ENCODE measurements around the gene LMTK2.
"Not testable (repeated sequence)": the region's sequence is repeated elsewhere in the genome, so short reads cannot be mapped to it uniquely, and the experiment has no call there.

Gene LMTK2

GRCh38 chr7:98120559-98120958 lies 13.9 kb downstream of the LMTK2 start:
- Histone ChIP-seq H3K36me3 (ENCODE audit: low read depth) (no peaks in the 10 kb centered on the region), H3K4me1 (ENCODE audit: insufficient read depth, poor library complexity, severe bottlenecking) (peaks cover 36% of the 10 kb centered on the region), H3K9me3 (ENCODE audit: severe bottlenecking) (no peaks in the 10 kb centered on the region), H3K27ac (ENCODE audit: poor library complexity, severe bottlenecking) (peak overlapping the region; percentile 66), H3K4me3 (ENCODE audit: severe bottlenecking) (no peak overlapping the region), H3K27me3 (ENCODE audit: insufficient read depth, poor library complexity, severe bottlenecking) (no peaks in the 10 kb centered on the region)
- ATAC-seq (ENCODE audit: low read depth) (no peak), DNase-seq (ENCODE audit: low spot score) (no peak)
- TF ChIP-seq CTCF (IDR thresholded peaks at IDR 0.05; ENCODE audit: poor library complexity, severe bottlenecking) = no peak

- H3K4me1 ChIP-seq (ENCODE audit: insufficient read depth, poor library complexity, severe bottlenecking) = peaks cover 36% of the 10 kb centered on the region
- not testable (repeated sequence) for H3K27me3 ChIP-seq (ENCODE audit: insufficient read depth, poor library complexity, severe bottlenecking); H3K9me3 ChIP-seq (ENCODE audit: severe bottlenecking); H3K4me3 ChIP-seq (ENCODE audit: severe bottlenecking); ATAC-seq (ENCODE audit: low read depth); H3K27ac ChIP-seq (ENCODE audit: poor library complexity, severe bottlenecking); DNase-seq (ENCODE audit: low spot score); H3K36me3 ChIP-seq (ENCODE audit: low read depth)
Observed at GRCh38 chr7:98121388-98121787, 14.7 kb downstream of the LMTK2 start.

DNA sequence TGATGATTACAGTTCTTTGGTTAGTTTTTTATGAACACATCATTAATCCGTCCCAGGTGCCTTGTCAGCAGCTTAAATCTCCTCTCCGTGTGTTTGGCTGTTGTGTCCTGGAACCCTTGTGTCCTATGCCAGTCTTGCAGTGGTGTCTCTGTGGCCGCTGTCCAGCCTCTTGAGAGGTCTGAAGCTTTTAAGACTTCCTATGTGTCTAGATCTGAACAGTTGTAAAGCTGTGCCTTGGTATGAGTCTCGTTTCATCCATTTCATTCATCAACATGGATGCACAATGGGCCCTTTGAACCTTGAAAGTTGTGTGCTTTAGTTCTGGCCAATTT lies 16.7 kb downstream of the LMTK2 start:
- no peak overlapping the region for H3K4me3 ChIP-seq (ENCODE audit: severe bottlenecking)
- H3K27ac ChIP-seq (ENCODE audit: poor library complexity, severe bottlenecking) = no peak overlapping the region
- no peaks in the 10 kb centered on the region for H3K27me3 ChIP-seq (ENCODE audit: insufficient read depth, poor library complexity, severe bottlenecking)
- no peak for TF ChIP-seq CTCF (IDR thresholded peaks at IDR 0.05; ENCODE audit: poor library complexity, severe bottlenecking)
- no peaks in the 10 kb centered on the region for H3K9me3 ChIP-seq (ENCODE audit: severe bottlenecking)
- peaks cover 23% of the 10 kb centered on the region for H3K4me1 ChIP-seq (ENCODE audit: insufficient read depth, poor library complexity, severe bottlenecking)
- no peak for ATAC-seq (ENCODE audit: low read depth)
- DNase-seq (ENCODE audit: low spot score) = no peak
- H3K36me3 ChIP-seq (ENCODE audit: low read depth) = no peaks in the 10 kb centered on the region

GRCh38 chr7:98125759-98126158 lies 19.1 kb downstream of the LMTK2 start:
- ATAC-seq (ENCODE audit: low read depth) (no peak), DNase-seq (ENCODE audit: low spot score) (no peak)
- Histone ChIP-seq H3K27me3 (ENCODE audit: insufficient read depth, poor library complexity, severe bottlenecking) (no peaks in the 10 kb centered on the region), H3K27ac (ENCODE audit: poor library complexity, severe bottlenecking) (no peak overlapping the region), H3K4me1 (ENCODE audit: insufficient read depth, poor library complexity, severe bottlenecking) (no peaks in the 10 kb centered on the region), H3K36me3 (ENCODE audit: low read depth) (no peaks in the 10 kb centered on the region), H3K9me3 (ENCODE audit: severe bottlenecking) (no peaks in the 10 kb centered on the region), H3K4me3 (ENCODE audit: severe bottlenecking) (no peak overlapping the region)
- TF ChIP-seq CTCF (IDR thresholded peaks at IDR 0.05; ENCODE audit: poor library complexity, severe bottlenecking) = no peak

DNA sequence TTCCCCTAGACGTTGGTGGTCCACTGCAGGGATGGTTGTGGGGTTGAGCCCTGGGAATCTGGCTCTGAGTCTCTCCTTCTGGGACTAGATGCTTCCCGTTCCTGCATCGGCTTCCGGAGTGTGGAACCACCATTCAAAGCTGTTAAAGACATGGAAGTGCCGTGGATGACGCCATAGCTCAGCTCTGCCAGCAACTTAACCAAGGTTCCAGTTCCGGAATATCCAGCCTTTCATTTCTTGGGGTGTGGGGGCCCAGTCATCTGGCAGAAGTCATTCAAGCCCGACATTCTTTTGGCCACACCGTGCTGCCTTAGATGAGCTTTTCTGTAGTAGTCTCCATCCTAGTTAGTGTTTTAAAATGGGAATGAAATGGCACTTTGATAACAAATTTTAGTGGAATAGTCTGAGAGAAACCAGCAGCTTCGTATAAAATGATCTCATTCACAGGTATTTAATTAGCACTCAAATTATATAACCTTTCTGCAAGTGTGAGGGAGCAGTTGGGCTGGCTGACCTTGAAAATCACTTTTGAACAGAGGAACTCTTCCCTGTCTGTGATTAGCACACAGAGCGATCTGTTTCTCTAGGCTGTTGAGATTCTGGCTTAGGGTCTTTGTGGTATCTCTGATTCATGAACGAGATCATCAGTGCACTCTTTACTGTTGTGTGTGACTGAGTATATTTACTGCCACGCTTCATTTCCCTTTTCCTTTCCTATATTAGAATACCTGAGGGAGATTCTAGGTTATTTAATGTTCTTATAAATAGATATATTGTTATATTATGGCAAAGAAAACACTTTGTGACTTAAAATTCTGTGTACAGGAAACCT lies 19.9 kb downstream of the LMTK2 start:
- Histone ChIP-seq H3K4me1 (ENCODE audit: insufficient read depth, poor library complexity, severe bottlenecking) (peaks cover 6% of the 10 kb centered on the region), H3K27me3 (ENCODE audit: insufficient read depth, poor library complexity, severe bottlenecking) (no peaks in the 10 kb centered on the region), H3K36me3 (ENCODE audit: low read depth) (no peaks in the 10 kb centered on the region), H3K4me3 (ENCODE audit: severe bottlenecking) (no peak overlapping the region), H3K27ac (ENCODE audit: poor library complexity, severe bottlenecking) (no peak overlapping the region), H3K9me3 (ENCODE audit: severe bottlenecking) (no peaks in the 10 kb centered on the region)
- ATAC-seq (ENCODE audit: low read depth) = no peak
- TF ChIP-seq CTCF (IDR thresholded peaks at IDR 0.05; ENCODE audit: poor library complexity, severe bottlenecking) = no peak
- no peak for DNase-seq (ENCODE audit: low spot score)

All from RWPE2 (cell line).